Ishikawa (cell line): ENCODE results near the gene PTCD2.

ENCODE experiments used
- EGR1 ChIP-seq: IDR thresholded peaks from 2 replicates; pipeline ENCODE4 v1.6.1; 2012
- MAX ChIP-seq: IDR thresholded peaks from 2 replicates; pipeline ENCODE4 v1.6.1; 2012
- TEAD4 ChIP-seq: IDR thresholded peaks from 2 replicates; pipeline ENCODE4 v1.6.1; 2012

DNA sequence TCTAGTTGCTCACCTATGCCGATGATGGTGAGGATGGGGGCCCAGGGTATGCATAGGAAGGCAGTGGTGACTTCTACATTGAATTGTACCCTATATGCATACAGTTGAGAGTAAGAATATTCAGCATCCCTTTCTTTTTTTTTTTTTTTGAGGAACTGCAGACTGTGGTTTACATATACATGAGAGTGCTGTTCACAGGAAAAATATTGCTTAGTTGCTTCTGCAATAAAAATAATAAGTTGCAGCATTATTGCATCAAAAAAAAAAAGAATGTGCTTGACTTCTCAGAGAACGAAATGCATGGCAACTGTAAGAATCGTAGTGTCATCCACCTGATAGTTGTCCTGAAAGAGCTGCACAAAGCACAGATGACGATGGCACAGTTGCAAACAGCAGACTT, 52.8 kb downstream of the PTCD2 start:
- no peak for TF ChIP-seq TEAD4
- no peak for TF ChIP-seq EGR1
- no peak for TF ChIP-seq MAX
